GM19324 (cell line): Measurements from ENCODE around the gene KISS1R.
"Not testable (repeated sequence)": the region's sequence is repeated elsewhere in the genome, so short reads cannot be mapped to it uniquely, and the experiment has no call there.

Source experiments
- ATAC-seq: cut with Tn5 transposase; IDR thresholded peaks from one replicate; pipeline ENCODE4 v1.9.1; 2021; ENCODE audit warnings: mild to moderate bottlenecking, moderate library complexity; ENCODE audit not compliant: unreplicated experiment, low FRiP score

KISS1R gene

GRCh38 chr19:917323-918151, at the start of gene KISS1R:
Gene KISS1R (plus strand): TSS chr19:917333. CDS start chr19:917503, 170 bp downstream.
- ATAC-seq, result no peak

- ATAC-seq, result no peak
These were observed 49.2 kb upstream of the KISS1R start for GRCh38 chr19:867855-868457.

DNA sequence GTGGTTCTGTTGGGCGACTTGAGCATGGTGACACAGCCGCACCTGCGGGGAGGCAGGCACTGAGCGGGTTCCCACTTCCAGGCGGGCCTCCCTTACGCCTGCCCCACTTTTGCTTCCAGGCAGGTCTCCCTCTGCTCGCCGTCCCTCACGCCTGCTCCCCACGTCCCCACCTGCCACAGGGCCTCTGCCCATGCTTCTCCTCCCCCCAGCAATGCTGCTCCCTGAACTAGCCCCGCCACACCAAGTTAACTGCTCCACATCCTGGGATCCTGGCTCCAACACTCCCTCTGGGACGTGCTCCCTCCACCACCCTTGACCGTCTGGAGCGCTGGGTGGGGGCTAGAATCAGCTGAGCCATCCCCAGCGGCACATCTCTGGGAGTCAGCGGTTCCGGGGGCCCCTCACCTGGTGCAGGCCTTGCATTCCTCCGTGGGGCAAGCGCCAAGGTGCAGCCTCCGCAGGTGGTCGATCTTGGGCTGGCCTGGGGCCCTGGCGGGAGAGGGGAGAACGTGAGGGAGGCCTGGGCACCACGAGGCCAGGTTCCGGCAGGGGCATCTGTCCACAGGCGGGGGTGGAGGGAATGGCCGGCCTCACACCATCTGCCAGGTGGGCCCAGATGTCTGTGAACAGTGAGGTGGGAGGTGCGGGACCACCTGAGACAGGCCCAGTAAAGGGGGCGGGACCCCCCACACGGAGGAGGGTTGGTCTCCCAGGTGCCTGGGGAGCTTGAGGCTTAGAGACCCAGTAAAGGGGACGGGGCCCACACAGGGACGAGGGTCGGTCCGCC, 48.5 kb upstream of the KISS1R start:
- no peak for ATAC-seq

DNA sequence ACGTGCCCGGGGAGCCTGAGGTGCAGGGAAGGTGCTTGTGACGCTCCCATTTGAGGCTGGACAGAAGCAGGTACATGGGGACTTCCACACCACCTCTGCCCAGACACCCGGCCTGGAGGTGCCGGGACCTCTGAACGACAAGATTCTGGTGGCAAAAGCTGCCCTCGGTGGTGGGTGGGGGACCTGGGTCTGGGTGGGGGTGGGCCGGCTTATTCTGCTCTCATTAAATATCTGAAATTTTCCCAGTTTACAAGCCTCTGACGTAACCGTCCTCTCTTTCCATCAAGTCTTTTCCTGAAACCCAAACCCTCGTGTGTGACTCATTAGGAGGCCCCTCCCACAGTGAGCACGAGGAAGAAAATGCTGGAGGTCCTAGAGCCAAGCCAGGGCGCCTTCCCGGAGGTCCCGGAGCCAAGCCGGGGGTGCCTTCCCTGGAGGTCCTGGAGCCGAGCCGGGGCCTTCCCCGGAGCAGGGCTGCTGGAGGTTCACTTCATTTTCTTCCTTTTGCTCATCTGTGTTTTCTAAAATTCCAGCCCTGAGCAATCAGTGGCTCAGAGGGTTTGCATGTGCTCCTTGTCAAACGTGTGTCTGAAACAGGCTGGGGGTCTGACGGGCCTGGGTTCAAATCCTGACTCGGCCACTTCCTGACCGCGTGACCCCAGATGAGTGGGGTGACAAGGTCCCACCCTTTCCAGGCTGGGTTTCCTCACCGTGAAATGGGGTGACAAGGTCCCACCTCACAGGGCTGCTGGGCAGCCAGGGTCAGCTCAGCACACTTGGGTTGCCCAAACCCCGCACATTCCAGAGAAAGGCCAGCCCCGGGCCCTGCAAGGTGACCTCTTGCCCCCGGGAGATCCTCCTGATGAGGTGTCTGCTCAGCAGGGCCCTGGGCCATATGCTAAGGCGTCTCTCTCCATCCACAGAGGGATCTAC, 47.6 kb upstream of the KISS1R start:
- no peak for ATAC-seq

DNA sequence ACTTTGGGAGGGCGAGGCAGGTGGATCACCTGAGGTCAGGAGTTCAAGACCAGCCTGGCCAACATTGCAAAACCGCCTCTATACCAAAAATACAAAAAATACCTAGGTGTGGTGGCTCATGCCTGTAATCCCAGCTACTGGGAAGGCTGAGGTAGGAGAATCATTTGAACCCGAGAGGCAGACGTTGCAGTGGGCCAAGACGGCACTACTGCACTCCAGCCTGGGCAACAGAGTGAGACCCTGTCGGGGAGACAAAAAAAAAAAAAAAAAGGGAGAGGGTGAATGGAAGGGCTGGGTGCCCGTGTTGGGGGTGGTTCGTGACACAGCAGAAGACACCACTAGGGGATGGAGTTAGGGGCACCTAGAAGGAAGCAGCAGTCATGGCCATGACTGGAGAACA, 46.8 kb upstream of the KISS1R start:
- ATAC-seq, result no peak

DNA sequence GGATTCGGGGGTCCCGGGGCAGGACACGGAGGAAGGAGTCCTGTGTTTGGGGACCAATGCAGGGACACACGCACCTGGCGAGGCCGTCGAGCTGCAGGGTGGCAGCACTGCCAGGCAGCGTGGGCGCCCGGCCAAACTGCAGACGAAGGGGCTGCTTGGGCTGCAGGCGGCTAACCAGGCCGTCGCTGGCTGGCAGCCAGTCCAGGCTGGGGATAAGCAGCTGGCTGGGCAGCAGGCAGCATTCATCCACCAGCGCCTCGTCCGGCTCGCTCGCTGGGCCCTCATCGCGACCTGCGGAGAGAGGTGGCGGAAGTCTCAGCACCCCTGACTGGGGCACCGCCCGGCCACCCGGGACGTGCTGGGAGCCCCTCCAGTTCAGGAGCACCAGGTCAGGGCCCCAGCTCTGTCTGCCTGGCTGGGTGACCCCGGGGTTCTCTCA, 46.2 kb upstream of the KISS1R start:
- no peak for ATAC-seq

DNA sequence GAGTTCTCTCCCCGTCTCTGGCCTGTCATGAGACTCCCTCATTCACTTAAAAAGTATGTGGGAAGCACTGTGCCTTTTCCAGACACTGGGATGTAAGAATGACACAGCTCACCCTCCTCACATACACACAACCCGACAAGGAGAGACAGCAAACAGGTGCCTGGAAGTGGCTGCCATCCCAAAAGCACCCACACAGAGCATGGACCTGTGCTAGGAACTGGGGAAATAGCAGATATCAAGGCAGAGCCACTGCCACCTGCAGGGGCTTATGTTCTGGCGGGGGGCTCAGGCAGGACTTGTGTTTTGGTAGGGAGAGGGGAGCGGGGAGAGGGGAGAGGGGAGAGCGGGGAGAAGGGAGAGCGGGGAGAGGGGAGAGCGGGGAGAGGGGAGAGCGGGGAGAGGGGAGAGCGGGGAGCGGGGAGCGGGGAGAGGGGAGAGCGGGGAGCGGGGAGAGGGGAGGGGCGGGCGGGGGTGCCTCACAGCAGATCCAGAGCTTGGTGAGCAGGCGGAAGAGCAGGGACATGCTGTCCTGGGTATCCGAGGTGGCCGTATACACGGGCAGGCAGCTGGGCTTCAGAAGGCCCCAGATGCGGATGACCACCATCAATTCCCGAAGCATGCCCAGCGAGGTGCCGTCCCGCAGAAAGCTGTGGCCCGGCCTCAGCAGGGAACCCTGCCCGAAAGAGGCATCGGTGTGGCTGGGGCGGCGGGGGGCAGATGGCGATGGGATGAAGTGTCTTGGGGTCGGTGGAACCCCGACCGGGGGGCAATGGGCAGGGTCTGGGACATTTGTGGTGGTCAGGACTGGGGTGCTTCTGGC, 45.5 kb upstream of the KISS1R start:
- no peak for ATAC-seq

DNA sequence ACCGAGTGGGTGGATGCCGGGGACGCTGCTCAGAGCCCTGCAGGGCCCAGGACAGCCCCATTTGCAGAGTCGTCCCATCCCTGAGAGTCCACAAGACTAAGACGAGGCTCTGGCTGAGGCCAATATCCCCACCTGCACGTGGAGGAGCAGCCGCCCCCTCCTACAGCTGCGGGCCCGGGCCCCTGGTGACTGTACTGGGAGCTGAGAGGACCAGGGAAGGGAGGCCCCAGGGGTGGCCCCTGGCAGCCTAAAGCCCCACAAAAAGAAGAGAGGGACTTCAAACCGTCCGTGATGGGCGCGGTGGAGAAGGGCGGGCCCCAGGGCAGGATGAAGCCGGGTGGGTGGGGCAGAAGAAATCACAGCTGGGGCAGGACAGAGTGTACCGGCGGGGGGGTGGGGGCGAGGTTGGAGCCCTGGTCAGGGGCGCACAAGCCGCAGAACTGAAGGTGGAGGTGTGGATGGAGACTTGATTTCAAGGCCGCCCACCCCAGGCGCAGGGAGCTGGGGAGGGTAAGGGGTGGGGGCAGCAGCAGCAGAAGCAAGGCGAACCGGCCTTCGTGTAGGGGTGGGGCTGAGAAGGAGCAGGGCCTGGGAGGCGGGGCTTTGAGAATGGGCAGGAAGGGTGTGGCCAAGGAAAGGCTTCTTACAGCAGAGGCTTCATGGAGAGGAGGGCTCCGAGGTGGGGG, 44.7 kb upstream of the KISS1R start:
- no peak for ATAC-seq

DNA sequence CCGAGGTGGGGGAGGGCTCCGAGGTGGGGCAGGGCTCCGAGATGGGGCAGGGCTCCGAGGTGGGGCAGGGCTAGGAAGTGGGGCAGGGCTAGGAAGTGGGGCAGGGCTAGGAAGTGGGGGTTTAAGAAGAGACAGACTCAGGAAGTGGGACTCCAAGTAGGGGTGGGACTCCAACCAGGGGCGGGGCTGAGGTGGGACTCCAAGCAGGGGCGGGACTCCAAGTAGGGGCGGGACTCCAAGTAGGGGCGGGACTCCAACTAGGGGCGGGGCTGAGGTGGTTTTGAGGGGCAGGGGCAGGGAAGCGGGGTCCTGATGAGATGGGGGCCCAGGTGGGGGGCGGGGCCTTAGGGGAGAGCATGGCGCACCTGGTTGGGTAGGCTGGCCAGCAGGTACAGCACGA, 44.0 kb upstream of the KISS1R start:
- no peak for ATAC-seq

DNA sequence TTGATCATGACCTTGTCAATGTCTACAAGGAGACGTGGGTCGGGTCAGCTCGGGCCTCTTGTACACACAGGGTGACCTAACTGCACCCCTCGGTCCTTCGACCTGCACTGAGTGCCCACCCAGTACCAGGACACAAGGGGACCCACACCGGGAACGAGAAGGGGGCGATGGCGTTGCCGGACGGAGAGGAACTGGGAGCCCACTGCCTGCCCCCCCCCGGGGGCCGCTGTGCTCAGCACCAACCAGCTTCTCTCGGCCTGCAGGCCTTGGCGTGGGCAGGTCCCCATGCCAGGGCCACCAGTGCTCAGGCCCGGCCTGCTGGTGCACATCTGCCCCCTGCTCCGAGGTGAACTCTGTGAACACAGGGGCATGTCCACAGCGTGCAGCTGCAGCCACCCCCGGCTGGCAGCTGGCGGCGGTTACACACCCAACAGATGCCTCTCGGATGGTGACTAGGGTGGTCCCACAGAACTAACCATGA, 43.5 kb upstream of the KISS1R start:
- no peak for ATAC-seq

GRCh38 chr19:875265-875879, 41.8 kb upstream of the KISS1R start:
- ATAC-seq, result no peak

- no peak for ATAC-seq
These were observed 41.0 kb upstream of the KISS1R start for GRCh38 chr19:876089-876488.

- ATAC-seq, result no peak
These were observed 40.3 kb upstream of the KISS1R start for GRCh38 chr19:876780-877314.

GRCh38 chr19:877992-878660, 39.0 kb upstream of the KISS1R start:
- not testable (repeated sequence) for ATAC-seq

GRCh38 chr19:878751-879561, 38.2 kb upstream of the KISS1R start:
- ATAC-seq, result not testable (repeated sequence)

- no peak for ATAC-seq
These were observed 37.3 kb upstream of the KISS1R start for GRCh38 chr19:879711-880438.
